ENCODE data around the gene E4F1. TPM values are rescaled to one million over a fixed set of nuclear protein-coding genes. Genes with fewer than 3 reads are reported as not detected.

The E4F1 gene
- total and polyA plus RNA-seq, 2 of the 13 experiments (the other 11 are each of a cell fraction or from before 2014, with no cell fraction given) = 13.8 to 19.5 TPM

GRCh38 chr16:2251296-2252111, 28.1 kb downstream of the E4F1 start, which contains the start of gene ECI1 (continued):
- TF ChIP-seq GATA4 (IDR thresholded peaks at IDR 0.05; ENCODE audit: borderline replicate concordance, low read depth) = peak; percentile 67; the same call in 1 of the 2 replicates
- peak; percentile 94 for TF ChIP-seq IKZF5 (CRISPR knock-in tag; IDR thresholded peaks at IDR 0.05)
- TF ChIP-seq ZNF672 (CRISPR knock-in tag; IDR thresholded peaks at IDR 0.05) = no peak
- TF ChIP-seq ZNF704 (CRISPR knock-in tag; IDR thresholded peaks at IDR 0.05; ENCODE audit: borderline replicate concordance) = no peak
- TF ChIP-seq ZNF33B (CRISPR knock-in tag; IDR thresholded peaks at IDR 0.05) = no peak; the same call in none of the 2 replicates
- TF ChIP-seq ZFP37 (CRISPR knock-in tag; IDR thresholded peaks at IDR 0.05; ENCODE audit: borderline replicate concordance) = no peak; the same call in 1 of the 2 replicates
- TF ChIP-seq SMC3 (IDR thresholded peaks at IDR 0.05; ENCODE audit: low read length) = no peak; the same call in 1 of the 2 replicates
- no peak for TF ChIP-seq ZNF414 (CRISPR knock-in tag; IDR thresholded peaks at IDR 0.05)
- no peak; the same call in 1 of the 2 replicates for TF ChIP-seq RERE (CRISPR knock-in tag; IDR thresholded peaks at IDR 0.05; ENCODE audit: low read depth)
- peak; percentile 73; the same call in 1 of the 2 replicates for TF ChIP-seq POGK (CRISPR knock-in tag; conservative IDR thresholded peaks at IDR 0.05)
- peak; percentile 94 for TF ChIP-seq ZNF350 (CRISPR knock-in tag; IDR thresholded peaks at IDR 0.05; ENCODE audit: borderline replicate concordance, low read depth)
- TF ChIP-seq ATF2 (CRISPR knock-in tag; IDR thresholded peaks at IDR 0.05) = peak; percentile 60; the same call in 1 of the 2 replicates
- TF ChIP-seq HOXA3 (CRISPR knock-in tag; IDR thresholded peaks at IDR 0.05) = peak; percentile 84
- TF ChIP-seq ZNF331 (CRISPR knock-in tag; IDR thresholded peaks at IDR 0.05) = peak; percentile 91
- TF ChIP-seq MXI1 (IDR thresholded peaks at IDR 0.05; ENCODE audit: borderline replicate concordance, low read depth, low read length) = peak; percentile 74; the same call in 1 of the 3 replicates
- TF ChIP-seq ZNF431 (CRISPR knock-in tag; IDR thresholded peaks at IDR 0.05; ENCODE audit: borderline replicate concordance, low read depth) = no peak
